Inflammatory macrophage treated with lipopolysaccharide for 4 hours (primary cell): Measurements from ENCODE around the gene TRIM47.
"Not testable (repeated sequence)": the region's sequence is repeated elsewhere in the genome, so short reads cannot be mapped to it uniquely, and the experiment has no call there.

Experiments used
- DNase-seq: peaks from one replicate; pipeline ENCODE4 v3.0.0-alpha.2; 2020

TRIM47 gene

GRCh38 chr17:75891022-75891604 lies 12.7 kb upstream of the TRIM47 start:
- DNase-seq: no peak

- DNase-seq: no peak
Observed at GRCh38 chr17:75889454-75889853, 11.1 kb upstream of the TRIM47 start.

- DNase-seq: no peak
Observed at GRCh38 chr17:75888484-75888883, 10.1 kb upstream of the TRIM47 start.

- peak; percentile 13 for DNase-seq
Observed at GRCh38 chr17:75885860-75886259, 7.5 kb upstream of the TRIM47 start.

GRCh38 chr17:75885431-75885830 lies 7.0 kb upstream of the TRIM47 start:
- DNase-seq: peak; percentile 29

- DNase-seq: no peak
Observed at GRCh38 chr17:75881678-75882454, 3.5 kb upstream of the TRIM47 start.

GRCh38 chr17:75880266-75880665 lies 1.9 kb upstream of the TRIM47 start:
- no peak for DNase-seq

GRCh38 chr17:75877752-75878173 lies 618 bp downstream of the TRIM47 start:
- peak; percentile 70 for DNase-seq

GRCh38 chr17:75876938-75877751 lies 1.2 kb downstream of the TRIM47 start:
- DNase-seq: peak; percentile 71

GRCh38 chr17:75876190-75876937 lies 2.0 kb downstream of the TRIM47 start:
- DNase-seq: no peak

- no peak for DNase-seq
Observed at GRCh38 chr17:75875940-75876189, 2.5 kb downstream of the TRIM47 start.

- no peak for DNase-seq
Observed at GRCh38 chr17:75875182-75875939, 3.0 kb downstream of the TRIM47 start.

- DNase-seq: no peak
Observed at GRCh38 chr17:75874323-75875181, 3.8 kb downstream of the TRIM47 start.

GRCh38 chr17:75873587-75874322 lies 4.6 kb downstream of the TRIM47 start:
- DNase-seq: no peak

- no peak for DNase-seq
Observed at GRCh38 chr17:75872434-75873351, 5.7 kb downstream of the TRIM47 start.

- DNase-seq: not testable (repeated sequence)
Observed at GRCh38 chr17:75870228-75870627, 8.2 kb downstream of the TRIM47 start.

GRCh38 chr17:75869282-75870141 lies 8.9 kb downstream of the TRIM47 start:
- no peak for DNase-seq

GRCh38 chr17:75868730-75869281 lies 9.6 kb downstream of the TRIM47 start:
- DNase-seq: not testable (repeated sequence)
